ENCODE measurements around the gene DMWD. TPM values are rescaled to one million over a fixed set of nuclear protein-coding genes. Genes with fewer than 3 reads are reported as not detected.

DMWD gene
- total and polyA plus RNA-seq, 2 of the 13 experiments (the other 11 are each of a cell fraction or from before 2014, with no cell fraction given), result 10.3 to 14.9 TPM

- Histone ChIP-seq H2AFZ (ENCODE audit: low read length) (no peak overlapping the region), H3K79me2 (ENCODE audit: insufficient read depth, low read length) (no peaks in the 10 kb centered on the region), H3K36me3 (replicated peaks in 1 of 2; ENCODE audit: control insufficient read depth in 1 of 2, insufficient read depth in 2 of 2, low read length in 2 of 2) (peaks cover 42 to 81% of the 10 kb centered on the region in 2 experiments), H3K9ac (ENCODE audit: insufficient read depth, low read depth, low read length) (no peak overlapping the region), H3K4me2 (ENCODE audit: low read depth, low read length) (no peak overlapping the region), H3K9me3 (ENCODE audit: low read length) (no peaks in the 10 kb centered on the region), H3K4me3 (replicated peaks in 1 of 3; ENCODE audit: insufficient read depth in 1 of 3, low read depth in 2 of 3, low read length in 3 of 3) (no peak overlapping the region), H3K4me1 (ENCODE audit: insufficient read depth, low read length) (no peaks in the 10 kb centered on the region), H3K27me3 (ENCODE audit: control insufficient read depth in 1 of 2, insufficient read depth in 2 of 2, low read length in 2 of 2) (no peaks in the 10 kb centered on the region), H4K20me1 (ENCODE audit: insufficient read depth, low read length) (no peaks in the 10 kb centered on the region), H3K27ac (ENCODE audit: extremely low read length, insufficient read depth, low read length) (no peak overlapping the region)
- TF ChIP-seq AGO2 (optimal IDR thresholded peaks at IDR 0.05; ENCODE audit: low read depth, low read length) (peak; percentile 46), DZIP1 (CRISPR knock-in tag; IDR thresholded peaks at IDR 0.05) (no peak)
- WGBS (ENCODE audit: low lambda C conversion rate), result 90% methylated on average over 7 of the region's 16 CpGs
- peak; percentile 38 for ATAC-seq
- in situ Hi-C loops (cut with HindIII; ENCODE audit: extremely low pct_ligation_motif_present, low pct_unique_long_range_greater_than_20kb), result no loop called here
- BruUV-seq (replicated peaks), result no TSS peak
- DNase-seq (ENCODE audit: low spot score), result no peak
- POLR2A ChIA-PET, result no interaction called here
- no peak for FAIRE-seq
- CTCF ChIA-PET (ENCODE audit: low intra/inter-chr PET ratio, low total read pairs), result no interaction called here
- intact Hi-C loops (cut with micrococcal nuclease; ENCODE audit: unreplicated experiment), result no loop called here
These were observed 34.9 kb upstream of the DMWD start for GRCh38 chr19:45827459-45828093.

GRCh38 chr19:45826934-45827333, 34.3 kb upstream of the DMWD start:
- WGBS (ENCODE audit: low lambda C conversion rate), result 97% methylated on average over 11 of the region's 11 CpGs
- in situ Hi-C loops (cut with HindIII; ENCODE audit: extremely low pct_ligation_motif_present, low pct_unique_long_range_greater_than_20kb) (no loop called here), intact Hi-C loops (cut with micrococcal nuclease; ENCODE audit: unreplicated experiment) (no loop called here)
- Histone ChIP-seq H3K4me1 (ENCODE audit: insufficient read depth, low read length) (no peaks in the 10 kb centered on the region), H3K9me3 (ENCODE audit: low read length) (no peaks in the 10 kb centered on the region), H2AFZ (ENCODE audit: low read length) (no peak overlapping the region), H3K79me2 (ENCODE audit: insufficient read depth, low read length) (no peaks in the 10 kb centered on the region), H3K9ac (ENCODE audit: insufficient read depth, low read depth, low read length) (no peak overlapping the region), H3K36me3 (replicated peaks in 1 of 2; ENCODE audit: control insufficient read depth in 1 of 2, insufficient read depth in 2 of 2, low read length in 2 of 2) (peaks cover 42 to 85% of the 10 kb centered on the region in 2 experiments), H3K27me3 (ENCODE audit: control insufficient read depth in 1 of 2, insufficient read depth in 2 of 2, low read length in 2 of 2) (no peaks in the 10 kb centered on the region), H3K4me3 (replicated peaks in 1 of 3; ENCODE audit: insufficient read depth in 1 of 3, low read depth in 2 of 3, low read length in 3 of 3) (no peak overlapping the region), H3K27ac (ENCODE audit: extremely low read length, insufficient read depth, low read length) (no peak overlapping the region), H3K4me2 (ENCODE audit: low read depth, low read length) (no peak overlapping the region), H4K20me1 (ENCODE audit: insufficient read depth, low read length) (no peaks in the 10 kb centered on the region)
- BruUV-seq (replicated peaks), result no TSS peak
- FAIRE-seq, result no peak
- DNase-seq (ENCODE audit: low spot score), result no peak
- CTCF ChIA-PET (ENCODE audit: low intra/inter-chr PET ratio, low total read pairs), result no interaction called here
- ATAC-seq, result no peak
- POLR2A ChIA-PET, result no interaction called here
- TF ChIP-seq ZNF570 (CRISPR knock-in tag; IDR thresholded peaks at IDR 0.05; ENCODE audit: borderline replicate concordance) (no peak), ZNF672 (CRISPR knock-in tag; IDR thresholded peaks at IDR 0.05) (no peak), ZNF296 (CRISPR knock-in tag; conservative IDR thresholded peaks at IDR 0.05) (no peak), MLX (CRISPR knock-in tag; IDR thresholded peaks at IDR 0.05) (no peak), ZNF616 (CRISPR knock-in tag; IDR thresholded peaks at IDR 0.05; ENCODE audit: low read depth) (no peak), KDM3A (CRISPR knock-in tag; IDR thresholded peaks at IDR 0.05; ENCODE audit: low read depth) (no peak)
- TF ChIP-seq, protein P1, sequence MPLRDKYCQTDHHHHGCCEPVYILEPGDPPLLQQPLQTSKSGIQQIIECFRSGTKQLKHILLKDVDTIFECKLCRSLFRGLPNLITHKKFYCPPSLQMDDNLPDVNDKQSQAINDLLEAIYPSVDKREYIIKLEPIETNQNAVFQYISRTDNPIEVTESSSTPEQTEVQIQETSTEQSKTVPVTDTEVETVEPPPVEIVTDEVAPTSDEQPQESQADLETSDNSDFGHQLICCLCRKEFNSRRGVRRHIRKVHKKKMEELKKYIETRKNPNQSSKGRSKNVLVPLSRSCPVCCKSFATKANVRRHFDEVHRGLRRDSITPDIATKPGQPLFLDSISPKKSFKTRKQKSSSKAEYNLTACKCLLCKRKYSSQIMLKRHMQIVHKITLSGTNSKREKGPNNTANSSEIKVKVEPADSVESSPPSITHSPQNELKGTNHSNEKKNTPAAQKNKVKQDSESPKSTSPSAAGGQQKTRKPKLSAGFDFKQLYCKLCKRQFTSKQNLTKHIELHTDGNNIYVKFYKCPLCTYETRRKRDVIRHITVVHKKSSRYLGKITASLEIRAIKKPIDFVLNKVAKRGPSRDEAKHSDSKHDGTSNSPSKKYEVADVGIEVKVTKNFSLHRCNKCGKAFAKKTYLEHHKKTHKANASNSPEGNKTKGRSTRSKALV (CRISPR knock-in tag; IDR thresholded peaks at IDR 0.05), result no peak
